GM23338 (cell line): ENCODE measurements around the gene MPL. TPM values are rescaled to one million over a fixed set of nuclear protein-coding genes. Genes with fewer than 3 reads are reported as not detected.

ENCODE experiments used
- ATAC-seq: fragments of 200-7000 bp; cut with Tn5 transposase; 3 replicates; pipeline ENCODE4 v1.9.1; 2020
- DNase-seq: peaks from one replicate; pipeline ENCODE4 v3.0.0-alpha.2; 2015; ENCODE audit warnings: low spot score
- H2AFZ ChIP-seq: fragments of 200-600 bp; sonication (generic); 2 replicates; pipeline ENCODE4 v1.8.0; 2016; ENCODE audit warnings: antibody characterized with exemption, mild to moderate bottlenecking, moderate library complexity
- H3F3A ChIP-seq: fragments of 200-600 bp; sonication (generic); replicated peaks from 2 replicates; pipeline ENCODE4 v1.8.0; 2017; ENCODE audit warnings: antibody characterized with exemption, mixed run types, low read depth
- H3K27ac ChIP-seq: fragments of 200-600 bp; sonication (generic); 2 replicates; pipeline ENCODE4 v1.6.1; 2016; ENCODE audit warnings: low read depth
- H3K27me3 ChIP-seq: fragments of 200-600 bp; sonication (generic); 2 replicates; pipeline ENCODE4 v1.8.0; 2016; ENCODE audit warnings: mild to moderate bottlenecking, mixed run types, moderate library complexity; ENCODE audit not compliant: insufficient read depth
- H3K36me3 ChIP-seq: fragments of 200-600 bp; sonication (generic); 2 replicates; pipeline ENCODE4 v1.8.0; 2016; ENCODE audit warnings: mild to moderate bottlenecking; ENCODE audit not compliant: insufficient read depth
- H3K4me1 ChIP-seq: fragments of 200-600 bp; sonication (generic); 2 replicates; pipeline ENCODE4 v1.8.0; 2016; ENCODE audit warnings: mild to moderate bottlenecking, moderate library complexity; ENCODE audit not compliant: insufficient read depth
- H3K4me2 ChIP-seq: fragments of 200-600 bp; sonication (generic); 2 replicates; pipeline ENCODE4 v1.7.1; 2017; ENCODE audit warnings: mixed run types
- H3K4me3 ChIP-seq: fragments of 200-600 bp; sonication (generic); 2 replicates; pipeline ENCODE4 v1.6.1; 2016; ENCODE audit warnings: mixed run types
- H3K79me2 ChIP-seq: fragments of 200-600 bp; sonication (generic); replicated peaks from 2 replicates; pipeline ENCODE4 v1.8.0; 2017; ENCODE audit warnings: mild to moderate bottlenecking; ENCODE audit not compliant: insufficient read depth
- H3K9me2 ChIP-seq: fragments of 200-600 bp; sonication (generic); 2 replicates; pipeline ENCODE4 v1.8.0; 2017; ENCODE audit not compliant: insufficient read depth
- H4K20me1 ChIP-seq: fragments of 200-600 bp; sonication (generic); replicated peaks from 2 replicates; pipeline ENCODE4 v1.8.0; 2017; ENCODE audit warnings: mild to moderate bottlenecking; ENCODE audit not compliant: insufficient read depth
- H3K27ac Mint-ChIP-seq: 2 replicates; pipeline ENCODE4 v1.8.0; 2020; ENCODE audit warnings: inconsistent platforms, mild to moderate bottlenecking, moderate library complexity, mixed read lengths
- H3K27me3 Mint-ChIP-seq: 3 replicates; pipeline ENCODE4 v1.8.0; 2022; ENCODE audit warnings: low read depth, mild to moderate bottlenecking, moderate library complexity, mixed read lengths, inconsistent platforms; ENCODE audit not compliant: insufficient read depth, poor library complexity
- H3K36me3 Mint-ChIP-seq: 3 replicates; pipeline ENCODE4 v1.8.0; 2021; ENCODE audit warnings: low read depth, mild to moderate bottlenecking, inconsistent platforms, moderate library complexity, mixed read lengths
- H3K4me1 Mint-ChIP-seq: 3 replicates; pipeline ENCODE4 v1.8.0; 2020; ENCODE audit warnings: mild to moderate bottlenecking, inconsistent platforms, mixed read lengths
- H3K4me3 Mint-ChIP-seq: 3 replicates; pipeline ENCODE4 v1.8.0; 2021; ENCODE audit warnings: moderate library complexity, mild to moderate bottlenecking, inconsistent platforms, mixed read lengths
- H3K9me3 Mint-ChIP-seq: 3 replicates; pipeline ENCODE4 v1.8.0; 2020; ENCODE audit warnings: moderate library complexity, mild to moderate bottlenecking, inconsistent platforms, mixed read lengths
- CREB1 ChIP-seq: fragments of 250-450 bp; sonication (Bioruptor Pico); IDR thresholded peaks from 2 replicates; pipeline ENCODE4 v1.5.0; 2020; ENCODE audit warnings: low read depth, mild to moderate bottlenecking, moderate library complexity
- EZH2 ChIP-seq: fragments of 200-600 bp; sonication (generic); IDR thresholded peaks from one replicate; pipeline ENCODE4 v1.8.0; 2017; ENCODE audit warnings: antibody characterized with exemption, mild to moderate bottlenecking, low read depth; ENCODE audit not compliant: unreplicated experiment
- EZH2phosphoT487 ChIP-seq: fragments of 200-600 bp; sonication (generic); IDR thresholded peaks from one replicate; pipeline ENCODE4 v1.8.1; 2018; ENCODE audit warnings: antibody characterized with exemption; ENCODE audit not compliant: unreplicated experiment
- JUNB ChIP-seq: IDR thresholded peaks from one replicate; pipeline ENCODE4 v1.6.1; 2016; ENCODE audit warnings: antibody characterized with exemption; ENCODE audit not compliant: unreplicated experiment
- NANOG ChIP-seq: IDR thresholded peaks from 2 replicates; pipeline ENCODE4 v1.6.1; 2016; ENCODE audit warnings: antibody characterized with exemption, borderline replicate concordance
- POLR2AphosphoS5 ChIP-seq: IDR thresholded peaks from 2 replicates; pipeline ENCODE4 v1.6.1; 2016; ENCODE audit warnings: antibody characterized with exemption, low read depth
- REST ChIP-seq: IDR thresholded peaks from one replicate; pipeline ENCODE4 v1.6.1; 2018; ENCODE audit warnings: antibody characterized with exemption; ENCODE audit not compliant: unreplicated experiment
- STAT1 ChIP-seq: IDR thresholded peaks from one replicate; pipeline ENCODE4 v1.6.1; 2016; ENCODE audit warnings: antibody characterized with exemption; ENCODE audit not compliant: unreplicated experiment
- ZNF114 ChIP-seq: fragments of 250-450 bp; sonication (Bioruptor Pico); IDR thresholded peaks from 2 replicates; pipeline ENCODE4 v1.5.0; 2020; ENCODE audit warnings: mild to moderate bottlenecking, moderate library complexity
- ZNF331 ChIP-seq: fragments of 250-450 bp; sonication (Bioruptor Pico); IDR thresholded peaks from 2 replicates; pipeline ENCODE4 v1.5.0; 2020; ENCODE audit warnings: low read depth, mild to moderate bottlenecking, moderate library complexity
- polyA plus RNA-seq: library from polyadenylated mRNA; unstranded; fragments of >200 nt; fragmentation: Nextera tagmentation; extraction: Ambion mirVana; gene quantifications from 2 replicates; pipeline ENCODE4 v1.2.1, GENCODE V29; 2016
- total RNA-seq: library from RNA; depleted of rRNA; stranded (reverse); fragments of >200 nt; shearing (Covaris generic); gene quantifications from 2 replicates; pipeline ENCODE4 v1.2.3, GENCODE V29; 2014
- TF ChIP-seq, protein P1 (sequence below), 2 experiments: fragments of 200-600 bp in 1 of 2; sonication (generic) in 1 of 2; conservative IDR thresholded peaks; 2 replicates each; pipeline versions ENCODE4 v1.5.1 to v1.6.1; 2016 to 2017; ENCODE audit warnings: antibody characterized with exemption in 2 of 2, low read depth in 2 of 2, mild to moderate bottlenecking in 2 of 2, moderate library complexity in 1 of 2
- TF ChIP-seq, protein P2 (sequence below): IDR thresholded peaks from 2 replicates; pipeline ENCODE4 v1.6.1; 2016; ENCODE audit warnings: antibody characterized with exemption
- TF ChIP-seq, protein P3 (sequence below): fragments of 250-450 bp; sonication (Bioruptor Pico); IDR thresholded peaks from 2 replicates; pipeline ENCODE4 v1.5.0; 2020; ENCODE audit warnings: mild to moderate bottlenecking, moderate library complexity

The MPL gene
- total and polyA plus RNA-seq, 2 experiments from 2014 or later = not detected

GRCh38 chr1:43344267-43344850, 6.7 kb downstream of the MPL start:
- no peaks in the 10 kb centered on the region for H3K27me3 Mint-ChIP-seq
- peaks cover 18% of the 10 kb centered on the region for H3K27me3 ChIP-seq
- H2AFZ ChIP-seq = no peak overlapping the region
- H3K36me3 ChIP-seq = no peaks in the 10 kb centered on the region
- peaks cover 4% of the 10 kb centered on the region; the same call in 1 of the 2 replicates for H3F3A ChIP-seq
- H3K27ac Mint-ChIP-seq = no peak overlapping the region
- H3K4me3 ChIP-seq = no peak overlapping the region
- H3K27ac ChIP-seq = no peak overlapping the region
- ATAC-seq = no peak
- H3K9me3 Mint-ChIP-seq = no peaks in the 10 kb centered on the region; the same call in 2 of the 3 replicates
- H4K20me1 ChIP-seq = no peaks in the 10 kb centered on the region
- no peaks in the 10 kb centered on the region for H3K36me3 Mint-ChIP-seq
- TF ChIP-seq, protein P1, sequence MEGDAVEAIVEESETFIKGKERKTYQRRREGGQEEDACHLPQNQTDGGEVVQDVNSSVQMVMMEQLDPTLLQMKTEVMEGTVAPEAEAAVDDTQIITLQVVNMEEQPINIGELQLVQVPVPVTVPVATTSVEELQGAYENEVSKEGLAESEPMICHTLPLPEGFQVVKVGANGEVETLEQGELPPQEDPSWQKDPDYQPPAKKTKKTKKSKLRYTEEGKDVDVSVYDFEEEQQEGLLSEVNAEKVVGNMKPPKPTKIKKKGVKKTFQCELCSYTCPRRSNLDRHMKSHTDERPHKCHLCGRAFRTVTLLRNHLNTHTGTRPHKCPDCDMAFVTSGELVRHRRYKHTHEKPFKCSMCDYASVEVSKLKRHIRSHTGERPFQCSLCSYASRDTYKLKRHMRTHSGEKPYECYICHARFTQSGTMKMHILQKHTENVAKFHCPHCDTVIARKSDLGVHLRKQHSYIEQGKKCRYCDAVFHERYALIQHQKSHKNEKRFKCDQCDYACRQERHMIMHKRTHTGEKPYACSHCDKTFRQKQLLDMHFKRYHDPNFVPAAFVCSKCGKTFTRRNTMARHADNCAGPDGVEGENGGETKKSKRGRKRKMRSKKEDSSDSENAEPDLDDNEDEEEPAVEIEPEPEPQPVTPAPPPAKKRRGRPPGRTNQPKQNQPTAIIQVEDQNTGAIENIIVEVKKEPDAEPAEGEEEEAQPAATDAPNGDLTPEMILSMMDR (conservative IDR thresholded peaks at IDR 0.05; ENCODE audit: low read depth in 2 of 2) = no peak
- no peak for TF ChIP-seq NANOG
- TF ChIP-seq EZH2phosphoT487 = no peak
- TF ChIP-seq POLR2AphosphoS5 = no peak
- TF ChIP-seq, protein P2, sequence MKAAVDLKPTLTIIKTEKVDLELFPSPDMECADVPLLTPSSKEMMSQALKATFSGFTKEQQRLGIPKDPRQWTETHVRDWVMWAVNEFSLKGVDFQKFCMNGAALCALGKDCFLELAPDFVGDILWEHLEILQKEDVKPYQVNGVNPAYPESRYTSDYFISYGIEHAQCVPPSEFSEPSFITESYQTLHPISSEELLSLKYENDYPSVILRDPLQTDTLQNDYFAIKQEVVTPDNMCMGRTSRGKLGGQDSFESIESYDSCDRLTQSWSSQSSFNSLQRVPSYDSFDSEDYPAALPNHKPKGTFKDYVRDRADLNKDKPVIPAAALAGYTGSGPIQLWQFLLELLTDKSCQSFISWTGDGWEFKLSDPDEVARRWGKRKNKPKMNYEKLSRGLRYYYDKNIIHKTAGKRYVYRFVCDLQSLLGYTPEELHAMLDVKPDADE = no peak
- no peak for TF ChIP-seq ZNF331 (CRISPR knock-in tag)
- no peak for TF ChIP-seq CREB1 (CRISPR knock-in tag)
- TF ChIP-seq REST = no peak
- no peak for TF ChIP-seq JUNB
- TF ChIP-seq, protein P3, sequence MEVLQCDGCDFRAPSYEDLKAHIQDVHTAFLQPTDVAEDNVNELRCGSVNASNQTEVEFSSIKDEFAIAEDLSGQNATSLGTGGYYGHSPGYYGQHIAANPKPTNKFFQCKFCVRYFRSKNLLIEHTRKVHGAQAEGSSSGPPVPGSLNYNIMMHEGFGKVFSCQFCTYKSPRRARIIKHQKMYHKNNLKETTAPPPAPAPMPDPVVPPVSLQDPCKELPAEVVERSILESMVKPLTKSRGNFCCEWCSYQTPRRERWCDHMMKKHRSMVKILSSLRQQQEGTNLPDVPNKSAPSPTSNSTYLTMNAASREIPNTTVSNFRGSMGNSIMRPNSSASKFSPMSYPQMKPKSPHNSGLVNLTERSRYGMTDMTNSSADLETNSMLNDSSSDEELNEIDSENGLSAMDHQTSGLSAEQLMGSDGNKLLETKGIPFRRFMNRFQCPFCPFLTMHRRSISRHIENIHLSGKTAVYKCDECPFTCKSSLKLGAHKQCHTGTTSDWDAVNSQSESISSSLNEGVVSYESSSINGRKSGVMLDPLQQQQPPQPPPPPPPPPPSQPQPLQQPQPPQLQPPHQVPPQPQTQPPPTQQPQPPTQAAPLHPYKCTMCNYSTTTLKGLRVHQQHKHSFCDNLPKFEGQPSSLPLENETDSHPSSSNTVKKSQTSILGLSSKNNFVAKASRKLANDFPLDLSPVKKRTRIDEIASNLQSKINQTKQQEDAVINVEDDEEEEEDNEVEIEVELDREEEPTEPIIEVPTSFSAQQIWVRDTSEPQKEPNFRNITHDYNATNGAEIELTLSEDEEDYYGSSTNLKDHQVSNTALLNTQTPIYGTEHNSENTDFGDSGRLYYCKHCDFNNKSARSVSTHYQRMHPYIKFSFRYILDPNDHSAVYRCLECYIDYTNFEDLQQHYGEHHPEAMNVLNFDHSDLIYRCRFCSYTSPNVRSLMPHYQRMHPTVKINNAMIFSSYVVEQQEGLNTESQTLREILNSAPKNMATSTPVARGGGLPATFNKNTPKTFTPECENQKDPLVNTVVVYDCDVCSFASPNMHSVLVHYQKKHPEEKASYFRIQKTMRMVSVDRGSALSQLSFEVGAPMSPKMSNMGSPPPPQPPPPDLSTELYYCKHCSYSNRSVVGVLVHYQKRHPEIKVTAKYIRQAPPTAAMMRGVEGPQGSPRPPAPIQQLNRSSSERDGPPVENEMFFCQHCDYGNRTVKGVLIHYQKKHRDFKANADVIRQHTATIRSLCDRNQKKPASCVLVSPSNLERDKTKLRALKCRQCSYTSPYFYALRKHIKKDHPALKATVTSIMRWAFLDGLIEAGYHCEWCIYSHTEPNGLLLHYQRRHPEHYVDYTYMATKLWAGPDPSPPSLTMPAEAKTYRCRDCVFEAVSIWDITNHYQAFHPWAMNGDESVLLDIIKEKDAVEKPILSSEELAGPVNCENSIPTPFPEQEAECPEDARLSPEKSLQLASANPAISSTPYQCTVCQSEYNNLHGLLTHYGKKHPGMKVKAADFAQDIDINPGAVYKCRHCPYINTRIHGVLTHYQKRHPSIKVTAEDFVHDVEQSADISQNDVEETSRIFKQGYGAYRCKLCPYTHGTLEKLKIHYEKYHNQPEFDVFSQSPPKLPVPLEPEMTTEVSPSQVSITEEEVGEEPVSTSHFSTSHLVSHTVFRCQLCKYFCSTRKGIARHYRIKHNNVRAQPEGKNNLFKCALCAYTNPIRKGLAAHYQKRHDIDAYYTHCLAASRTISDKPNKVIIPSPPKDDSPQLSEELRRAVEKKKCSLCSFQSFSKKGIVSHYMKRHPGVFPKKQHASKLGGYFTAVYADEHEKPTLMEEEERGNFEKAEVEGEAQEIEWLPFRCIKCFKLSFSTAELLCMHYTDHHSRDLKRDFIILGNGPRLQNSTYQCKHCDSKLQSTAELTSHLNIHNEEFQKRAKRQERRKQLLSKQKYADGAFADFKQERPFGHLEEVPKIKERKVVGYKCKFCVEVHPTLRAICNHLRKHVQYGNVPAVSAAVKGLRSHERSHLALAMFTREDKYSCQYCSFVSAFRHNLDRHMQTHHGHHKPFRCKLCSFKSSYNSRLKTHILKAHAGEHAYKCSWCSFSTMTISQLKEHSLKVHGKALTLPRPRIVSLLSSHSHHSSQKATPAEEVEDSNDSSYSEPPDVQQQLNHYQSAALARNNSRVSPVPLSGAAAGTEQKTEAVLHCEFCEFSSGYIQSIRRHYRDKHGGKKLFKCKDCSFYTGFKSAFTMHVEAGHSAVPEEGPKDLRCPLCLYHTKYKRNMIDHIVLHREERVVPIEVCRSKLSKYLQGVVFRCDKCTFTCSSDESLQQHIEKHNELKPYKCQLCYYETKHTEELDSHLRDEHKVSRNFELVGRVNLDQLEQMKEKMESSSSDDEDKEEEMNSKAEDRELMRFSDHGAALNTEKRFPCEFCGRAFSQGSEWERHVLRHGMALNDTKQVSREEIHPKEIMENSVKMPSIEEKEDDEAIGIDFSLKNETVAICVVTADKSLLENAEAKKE = no peak
- TF ChIP-seq STAT1 = no peak
- no peak for TF ChIP-seq EZH2
- TF ChIP-seq ZNF114 (CRISPR knock-in tag) = no peak
- no peak overlapping the region for H3K4me3 Mint-ChIP-seq
- peaks cover 9% of the 10 kb centered on the region for H3K4me1 ChIP-seq
- peaks cover 18% of the 10 kb centered on the region for H3K4me1 Mint-ChIP-seq
- H3K9me2 ChIP-seq = no peaks in the 10 kb centered on the region
- no peak overlapping the region for H3K4me2 ChIP-seq
- no peaks in the 10 kb centered on the region for H3K79me2 ChIP-seq
- DNase-seq = no peak
